IgD-negative memory B cell (primary cell): ENCODE measurements around the gene FOXD4L5. TPM values are rescaled to one million over a fixed set of nuclear protein-coding genes. Genes with fewer than 3 reads are reported as not detected.
"Not testable (repeated sequence)": the region's sequence is repeated elsewhere in the genome, so short reads cannot be mapped to it uniquely, and the experiment has no call there.

ENCODE experiments used
- H3K27ac Mint-ChIP-seq, 3 donors: one replicate each; pipeline ENCODE4 v1.8.0; 2020 to 2022; ENCODE audit warnings: mild to moderate bottlenecking in 3 of 3, mixed read lengths in 3 of 3, moderate library complexity in 1 of 3
- H3K27me3 Mint-ChIP-seq: one replicate; pipeline ENCODE4 v1.8.0; 2021; ENCODE audit warnings: mixed read lengths
- H3K36me3 Mint-ChIP-seq: one replicate; pipeline ENCODE4 v1.8.0; 2020; ENCODE audit warnings: mild to moderate bottlenecking, mixed read lengths
- H3K4me1 Mint-ChIP-seq, 3 donors: one replicate each; pipeline ENCODE4 v1.8.0; 2020 to 2022; ENCODE audit warnings: mixed read lengths in 3 of 3, mild to moderate bottlenecking in 1 of 3
- H3K4me3 Mint-ChIP-seq, 4 donors: one replicate each; pipeline ENCODE4 v1.8.0; 2020 to 2022; ENCODE audit warnings: mild to moderate bottlenecking in 4 of 4, mixed read lengths in 4 of 4, moderate library complexity in 3 of 4
- H3K9me3 Mint-ChIP-seq, 3 donors: one replicate each; pipeline ENCODE4 v1.8.0; 2020 to 2021; ENCODE audit warnings: mixed read lengths in 3 of 3, mild to moderate bottlenecking in 1 of 3
- polyA plus RNA-seq: library from polyadenylated mRNA; unstranded; fragments of 300-500 nt; fragmentation: Illumina TruSeq; gene quantifications from one replicate; pipeline ENCODE4 v1.2.3, GENCODE V29; 2021

Gene FOXD4L5
- not detected for polyA plus RNA-seq

GRCh38 chr9:65285109-65285508 is at the start of gene FOXD4L5:
TSS of gene FOXD4L5 (minus strand) at chr9:65285209. CDS start at chr9:65284377, 832 bp downstream.
- not testable (repeated sequence) for H3K27me3 Mint-ChIP-seq, H3K4me3 Mint-ChIP-seq, H3K36me3 Mint-ChIP-seq, H3K4me1 Mint-ChIP-seq, H3K27ac Mint-ChIP-seq, H3K9me3 Mint-ChIP-seq

- not testable (repeated sequence) for H3K4me3 Mint-ChIP-seq
Measured at GRCh38 chr9:65283943-65284342, 1.1 kb downstream of the FOXD4L5 start.

GRCh38 chr9:65282976-65283375 is 2.0 kb downstream of the FOXD4L5 start:
- H3K4me3 Mint-ChIP-seq, H3K36me3 Mint-ChIP-seq, H3K27me3 Mint-ChIP-seq, H3K9me3 Mint-ChIP-seq, H3K4me1 Mint-ChIP-seq, H3K27ac Mint-ChIP-seq: not testable (repeated sequence)

More at GRCh38 chr9:65283943-65284342, 1.1 kb downstream of the FOXD4L5 start:
- not testable (repeated sequence) for H3K9me3 Mint-ChIP-seq, H3K36me3 Mint-ChIP-seq, H3K27ac Mint-ChIP-seq, H3K27me3 Mint-ChIP-seq, H3K4me1 Mint-ChIP-seq
